Measurements from ENCODE around the gene TAF1.

Gene TAF1

GRCh38 chrX:71464968-71465367 lies 98.8 kb downstream of the TAF1 start:
- Histone ChIP-seq H3F3A (ENCODE audit: insufficient read depth) (no peaks in the 10 kb centered on the region), H2AFZ (ENCODE audit: low read depth, low read length, severe bottlenecking) (no peak overlapping the region), H3K4me3 (ENCODE audit: insufficient read depth, low read length, poor library complexity, severe bottlenecking) (no peak overlapping the region), H3K9ac (ENCODE audit: low read length) (no peak overlapping the region), H4K20me1 (ENCODE audit: low read depth, low read length) (no peaks in the 10 kb centered on the region), H3K27ac (ENCODE audit: low read depth, low read length) (no peak overlapping the region), H3K79me2 (ENCODE audit: insufficient read depth, low read length) (no peaks in the 10 kb centered on the region), H3K9me2 (replicated peaks; ENCODE audit: insufficient read depth, low read length) (no peaks in the 10 kb centered on the region), H3K4me2 (ENCODE audit: low read depth, low read length, poor library complexity, severe bottlenecking) (no peak overlapping the region), H3K36me3 (ENCODE audit: low read length) (peaks cover 7% of the 10 kb centered on the region; the same call in 1 of the 2 replicates), H3K9me3 (ENCODE audit: insufficient read depth, low read length) (no peaks in the 10 kb centered on the region), H3K27me3 (ENCODE audit: low read length) (no peaks in the 10 kb centered on the region)
- TF ChIP-seq CTCF (IDR thresholded peaks at IDR 0.05; ENCODE audit: insufficient read depth, low read length, poor library complexity, severe bottlenecking) (no peak), EZH2phosphoT487 (conservative IDR thresholded peaks at IDR 0.05; ENCODE audit: low read length) (no peak)

GRCh38 chrX:71466979-71467523 lies 100.9 kb downstream of the TAF1 start:
- H3K4me3 ChIP-seq (ENCODE audit: insufficient read depth, low read length, poor library complexity, severe bottlenecking), result no peak overlapping the region
- H3K4me2 ChIP-seq (ENCODE audit: low read depth, low read length, poor library complexity, severe bottlenecking), result no peak overlapping the region
- no peaks in the 10 kb centered on the region for H4K20me1 ChIP-seq (ENCODE audit: low read depth, low read length)
- H3K9ac ChIP-seq (ENCODE audit: low read length), result no peak overlapping the region
- H3F3A ChIP-seq (ENCODE audit: insufficient read depth), result no peaks in the 10 kb centered on the region
- no peaks in the 10 kb centered on the region for H3K79me2 ChIP-seq (ENCODE audit: insufficient read depth, low read length)
- H3K9me3 ChIP-seq (ENCODE audit: insufficient read depth, low read length), result no peaks in the 10 kb centered on the region
- no peak overlapping the region for H3K27ac ChIP-seq (ENCODE audit: low read depth, low read length)
- H3K36me3 ChIP-seq (ENCODE audit: low read length), result no peaks in the 10 kb centered on the region
- TF ChIP-seq CTCF (IDR thresholded peaks at IDR 0.05; ENCODE audit: insufficient read depth, low read length, poor library complexity, severe bottlenecking) (no peak), EZH2phosphoT487 (conservative IDR thresholded peaks at IDR 0.05; ENCODE audit: low read length) (no peak)
- no peaks in the 10 kb centered on the region for H3K27me3 ChIP-seq (ENCODE audit: low read length)
- H2AFZ ChIP-seq (ENCODE audit: low read depth, low read length, severe bottlenecking), result no peak overlapping the region
- H3K9me2 ChIP-seq (replicated peaks; ENCODE audit: insufficient read depth, low read length), result no peaks in the 10 kb centered on the region

- H3K27ac ChIP-seq (ENCODE audit: low read depth, low read length), result no peak overlapping the region
- H3K4me3 ChIP-seq (ENCODE audit: insufficient read depth, low read length, poor library complexity, severe bottlenecking), result no peak overlapping the region
- no peak overlapping the region for H3K9ac ChIP-seq (ENCODE audit: low read length)
- H3K9me3 ChIP-seq (ENCODE audit: insufficient read depth, low read length), result no peaks in the 10 kb centered on the region
- H3K9me2 ChIP-seq (replicated peaks; ENCODE audit: insufficient read depth, low read length), result no peaks in the 10 kb centered on the region
- no peaks in the 10 kb centered on the region for H3F3A ChIP-seq (ENCODE audit: insufficient read depth)
- H4K20me1 ChIP-seq (ENCODE audit: low read depth, low read length), result no peaks in the 10 kb centered on the region
- no peaks in the 10 kb centered on the region for H3K79me2 ChIP-seq (ENCODE audit: insufficient read depth, low read length)
- no peak overlapping the region for H2AFZ ChIP-seq (ENCODE audit: low read depth, low read length, severe bottlenecking)
- no peaks in the 10 kb centered on the region for H3K36me3 ChIP-seq (ENCODE audit: low read length)
- H3K4me2 ChIP-seq (ENCODE audit: low read depth, low read length, poor library complexity, severe bottlenecking), result no peak overlapping the region
- TF ChIP-seq EZH2phosphoT487 (conservative IDR thresholded peaks at IDR 0.05; ENCODE audit: low read length), result no peak
- H3K27me3 ChIP-seq (ENCODE audit: low read length), result no peaks in the 10 kb centered on the region
Measured at GRCh38 chrX:71475785-71476540, 109.8 kb downstream of the TAF1 start.
